Activated CD4-positive, alpha-beta T cell treated with anti-CD3 and anti-CD28 coated beads for 48 hours (primary cell): ENCODE results near the gene ATAD5.
"Not testable (repeated sequence)": the region's sequence is repeated elsewhere in the genome, so short reads cannot be mapped to it uniquely, and the experiment has no call there.

Experiments
- DNase-seq: peaks from one replicate; pipeline ENCODE4 v3.0.0-alpha.2; 2020

Gene ATAD5

GRCh38 chr17:30917050-30917449, 85.3 kb downstream of the ATAD5 start:
- no peak for DNase-seq

GRCh38 chr17:30920282-30920681, 88.5 kb downstream of the ATAD5 start:
- DNase-seq: no peak

- DNase-seq: no peak
Observed at GRCh38 chr17:30920683-30921543, 89.1 kb downstream of the ATAD5 start.

GRCh38 chr17:30921544-30922196, 89.9 kb downstream of the ATAD5 start, which contains the start of gene ADAP2:
ADAP2 (plus strand) TSS chr17:30921945; CDS start chr17:30922015, 70 bp downstream.
- no peak for DNase-seq

GRCh38 chr17:30922235-30923030, 90.7 kb downstream of the ATAD5 start:
- peak; percentile 12 for DNase-seq

GRCh38 chr17:30924341-30924740, 92.6 kb downstream of the ATAD5 start:
- no peak for DNase-seq

GRCh38 chr17:30926516-30926915, 94.8 kb downstream of the ATAD5 start:
- no peak for DNase-seq

GRCh38 chr17:30927756-30928155, 96.0 kb downstream of the ATAD5 start:
- DNase-seq: no peak

GRCh38 chr17:30928584-30928983, 96.8 kb downstream of the ATAD5 start:
- DNase-seq: no peak

GRCh38 chr17:30929081-30929633, 97.4 kb downstream of the ATAD5 start:
- no peak for DNase-seq

GRCh38 chr17:30929861-30930260, 98.1 kb downstream of the ATAD5 start:
- DNase-seq: not testable (repeated sequence)

- no peak for DNase-seq
Observed at GRCh38 chr17:30930495-30930894, 98.7 kb downstream of the ATAD5 start.

GRCh38 chr17:30931582-30931981, 99.8 kb downstream of the ATAD5 start:
- not testable (repeated sequence) for DNase-seq

- no peak for DNase-seq
Observed at GRCh38 chr17:30933966-30934365, 102.2 kb downstream of the ATAD5 start.

GRCh38 chr17:30939051-30939689, 107.4 kb downstream of the ATAD5 start:
- DNase-seq: peak; percentile 8

GRCh38 chr17:30942308-30943079, 110.7 kb downstream of the ATAD5 start:
- no peak for DNase-seq
